OCI-LY7 (cell line): ENCODE data around the gene CYP2A6. TPM values are rescaled to one million over a fixed set of nuclear protein-coding genes. Genes with fewer than 3 reads are reported as not detected.

Source experiments
- BruUV-seq: library from RNA; stranded (reverse); fragments of 400-500 nt; replicated peaks from 2 replicates; lab custom pipeline; 2021; lab: Mats Ljungman, UMichigan
- CTCF ChIA-PET: fragments of 300-600 bp; sonication (Branson Sonifier 250); formaldehyde crosslinking; loops from one replicate; lab custom pipeline; 2022; ENCODE audit warnings: antibody characterized with exemption; ENCODE audit not compliant: unreplicated experiment; lab: Charles Lee
- POLR2A ChIA-PET: fragments of 300-600 bp; sonication (Branson Sonifier 250); formaldehyde crosslinking; loops from one replicate; lab custom pipeline; 2022; ENCODE audit warnings: antibody characterized with exemption; lab: Charles Lee
- DNase-seq: peaks from one replicate; pipeline ENCODE4 v3.0.0-alpha.2; 2015; ENCODE audit warnings: low spot score
- H2AFZ ChIP-seq: fragments of 200-600 bp; sonication (generic), shearing (Covaris generic); 2 replicates; pipeline ENCODE4 v1.6.1; 2014; ENCODE audit warnings: mild to moderate bottlenecking, antibody characterized with exemption, low read length, moderate library complexity
- H3K27ac ChIP-seq: fragments of 200-600 bp; sonication (generic); 2 replicates; pipeline ENCODE4 v1.5.1; 2014; ENCODE audit warnings: mixed run types, low read depth, mild to moderate bottlenecking, moderate library complexity, low read length, inconsistent platforms; ENCODE audit not compliant: poor library complexity, severe bottlenecking
- H3K36me3 ChIP-seq: fragments of 200-600 bp; sonication (generic); 2 replicates; pipeline ENCODE4 v1.6.1; 2014; ENCODE audit warnings: mild to moderate bottlenecking, antibody characterized with exemption, low read length, moderate library complexity, mixed read lengths; ENCODE audit not compliant: insufficient read depth
- H3K4me1 ChIP-seq: fragments of 200-600 bp; sonication (generic); 2 replicates; pipeline ENCODE4 v1.5.1; 2014; ENCODE audit warnings: mild to moderate bottlenecking, low read length; ENCODE audit not compliant: insufficient read depth, poor library complexity, severe bottlenecking
- H3K4me2 ChIP-seq: fragments of 200-600 bp; sonication (generic); 2 replicates; pipeline ENCODE4 v1.6.1; 2014; ENCODE audit warnings: mild to moderate bottlenecking, low read length
- H3K4me3 ChIP-seq: fragments of 200-600 bp; sonication (generic); 2 replicates; pipeline ENCODE4 v1.5.1; 2014; ENCODE audit warnings: mild to moderate bottlenecking, low read depth, low read length; ENCODE audit not compliant: poor library complexity, severe bottlenecking
- H3K79me2 ChIP-seq: fragments of 200-600 bp; sonication (generic); 2 replicates; pipeline ENCODE4 v1.6.1; 2016; ENCODE audit warnings: low read depth, mild to moderate bottlenecking, low read length, moderate library complexity, mixed read lengths; ENCODE audit not compliant: insufficient read depth
- H3K9me2 ChIP-seq: fragments of 200-600 bp; sonication (generic); 2 replicates; pipeline ENCODE4 v1.6.1; 2016; ENCODE audit warnings: mild to moderate bottlenecking, low read length, mixed read lengths; ENCODE audit not compliant: insufficient read depth
- H3K9me3 ChIP-seq: fragments of 200-600 bp; sonication (generic); 2 replicates; pipeline ENCODE4 v1.6.1; 2014; ENCODE audit warnings: mild to moderate bottlenecking, mixed run types, low read length, mixed read lengths
- H4K20me1 ChIP-seq: fragments of 200-600 bp; sonication (generic); 2 replicates; pipeline ENCODE4 v1.6.1; 2014; ENCODE audit warnings: mild to moderate bottlenecking, antibody characterized with exemption, low read length, moderate library complexity, mixed read lengths; ENCODE audit not compliant: insufficient read depth
- EZH2phosphoT487 ChIP-seq: fragments of 200-600 bp; sonication (generic); IDR thresholded peaks from 2 replicates; pipeline ENCODE4 v1.6.1; 2018; ENCODE audit warnings: low read depth, borderline replicate concordance, mild to moderate bottlenecking, mixed run types, antibody characterized with exemption, low read length, moderate library complexity, mixed read lengths
- intact Hi-C: fragments of 100-400 bp; cut with micrococcal nuclease; formaldehyde crosslinking; loops from one replicate; pipeline ENCODE4 v1.10.0; 2022; ENCODE audit not compliant: unreplicated experiment
- total RNA-seq, 2 experiments: library from RNA; depleted of rRNA in 1 of 2; stranded (reverse); fragments of >200 nt in 1 of 2; shearing (Covaris generic) in 1 of 2; gene quantifications; 2 replicates each; pipeline ENCODE4 v1.2.3, GENCODE V29; 2014 to 2022
- TF ChIP-seq, protein P1 (sequence below): fragments of 200-600 bp; sonication (generic); conservative IDR thresholded peaks from 2 replicates; pipeline ENCODE4 v1.5.1; 2014; ENCODE audit warnings: mild to moderate bottlenecking, antibody characterized with exemption, low read length, moderate library complexity, mixed read lengths

The CYP2A6 gene
- total RNA-seq, 2 experiments from 2014 or later: not detected

DNA sequence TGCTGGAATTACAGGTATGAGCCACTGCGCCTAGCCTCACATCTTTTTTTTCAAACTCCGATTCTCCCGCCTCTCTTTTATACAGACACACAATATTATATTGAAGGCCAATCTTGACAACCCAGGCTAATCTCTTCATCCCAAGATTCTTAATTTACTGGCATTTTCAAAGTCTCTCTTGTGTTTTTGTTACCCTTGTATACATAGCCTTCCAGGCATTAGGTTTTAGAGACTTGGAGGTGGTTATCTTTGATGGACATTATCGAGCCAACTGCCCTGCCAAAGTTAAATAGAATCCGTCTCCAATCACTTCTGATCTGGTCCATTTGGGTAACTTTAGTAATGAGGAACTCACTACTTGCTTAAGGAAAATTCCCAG is 46.2 kb upstream of the CYP2A6 start:
- Histone ChIP-seq H3K4me1 (no peaks in the 10 kb centered on the region), H3K79me2 (no peaks in the 10 kb centered on the region), H4K20me1 (no peaks in the 10 kb centered on the region), H2AFZ (no peak overlapping the region), H3K4me3 (no peak overlapping the region), H3K9me2 (no peaks in the 10 kb centered on the region), H3K27ac (no peak overlapping the region), H3K4me2 (no peak overlapping the region), H3K9me3 (no peaks in the 10 kb centered on the region), H3K36me3 (no peaks in the 10 kb centered on the region)
- TF ChIP-seq, protein P1, sequence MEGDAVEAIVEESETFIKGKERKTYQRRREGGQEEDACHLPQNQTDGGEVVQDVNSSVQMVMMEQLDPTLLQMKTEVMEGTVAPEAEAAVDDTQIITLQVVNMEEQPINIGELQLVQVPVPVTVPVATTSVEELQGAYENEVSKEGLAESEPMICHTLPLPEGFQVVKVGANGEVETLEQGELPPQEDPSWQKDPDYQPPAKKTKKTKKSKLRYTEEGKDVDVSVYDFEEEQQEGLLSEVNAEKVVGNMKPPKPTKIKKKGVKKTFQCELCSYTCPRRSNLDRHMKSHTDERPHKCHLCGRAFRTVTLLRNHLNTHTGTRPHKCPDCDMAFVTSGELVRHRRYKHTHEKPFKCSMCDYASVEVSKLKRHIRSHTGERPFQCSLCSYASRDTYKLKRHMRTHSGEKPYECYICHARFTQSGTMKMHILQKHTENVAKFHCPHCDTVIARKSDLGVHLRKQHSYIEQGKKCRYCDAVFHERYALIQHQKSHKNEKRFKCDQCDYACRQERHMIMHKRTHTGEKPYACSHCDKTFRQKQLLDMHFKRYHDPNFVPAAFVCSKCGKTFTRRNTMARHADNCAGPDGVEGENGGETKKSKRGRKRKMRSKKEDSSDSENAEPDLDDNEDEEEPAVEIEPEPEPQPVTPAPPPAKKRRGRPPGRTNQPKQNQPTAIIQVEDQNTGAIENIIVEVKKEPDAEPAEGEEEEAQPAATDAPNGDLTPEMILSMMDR: no peak
- no peak for TF ChIP-seq EZH2phosphoT487
- intact Hi-C loops: no loop called here
- ChIA-PET CTCF (no interaction called here), POLR2A (interaction anchor here (0.7 kb wide), 1 partner anchor 292 kb away, joined by 5 read pairs; no protein-coding TSS in a partner anchor)
- no TSS peak for BruUV-seq
- no peak for DNase-seq

- no peak for DNase-seq
- H4K20me1 ChIP-seq: no peaks in the 10 kb centered on the region
- H3K9me2 ChIP-seq: no peaks in the 10 kb centered on the region
- no peak overlapping the region for H3K27ac ChIP-seq
- no peak overlapping the region for H3K4me3 ChIP-seq
- no peaks in the 10 kb centered on the region for H3K9me3 ChIP-seq
- no peak overlapping the region for H3K4me2 ChIP-seq
- H3K79me2 ChIP-seq: no peaks in the 10 kb centered on the region
- no peak for TF ChIP-seq EZH2phosphoT487
- TF ChIP-seq, protein P1: no peak
- H3K36me3 ChIP-seq: no peaks in the 10 kb centered on the region
- CTCF ChIA-PET: no interaction called here
- BruUV-seq: no TSS peak
- H2AFZ ChIP-seq: no peak overlapping the region
- POLR2A ChIA-PET: no interaction called here
- intact Hi-C loops: no loop called here
- H3K4me1 ChIP-seq: no peaks in the 10 kb centered on the region
Observed at GRCh38 chr19:40893112-40893511, 42.9 kb upstream of the CYP2A6 start.

DNA sequence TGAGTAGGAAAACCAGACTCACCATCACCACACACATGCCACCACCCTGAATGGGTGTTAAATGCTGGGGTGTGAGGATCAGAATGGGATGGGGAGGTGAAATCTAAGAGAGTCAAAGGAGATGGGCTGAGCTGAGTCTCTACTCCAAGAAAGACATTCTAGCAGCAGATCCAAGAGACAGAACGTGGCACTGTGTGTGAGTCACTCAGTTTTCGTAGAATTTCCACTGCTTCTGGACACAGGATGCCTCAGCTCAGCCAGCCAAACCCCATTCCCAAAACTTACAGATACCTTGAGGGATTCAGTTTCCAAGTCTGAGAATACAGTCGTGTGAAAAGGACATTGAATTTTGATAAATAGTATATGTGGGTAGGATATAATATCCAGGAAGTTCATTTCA is 39.1 kb upstream of the CYP2A6 start:
- TF ChIP-seq, protein P1: no peak
- TF ChIP-seq EZH2phosphoT487: no peak
- BruUV-seq: no TSS peak
- CTCF ChIA-PET: no interaction called here
- no peak overlapping the region for H2AFZ ChIP-seq
- no peaks in the 10 kb centered on the region for H4K20me1 ChIP-seq
- intact Hi-C loops: no loop called here
- H3K27ac ChIP-seq: no peak overlapping the region
- no peak overlapping the region for H3K4me2 ChIP-seq
- no peak overlapping the region for H3K4me3 ChIP-seq
- no peaks in the 10 kb centered on the region for H3K9me3 ChIP-seq
- no peaks in the 10 kb centered on the region for H3K9me2 ChIP-seq
- POLR2A ChIA-PET: no interaction called here
- H3K4me1 ChIP-seq: no peaks in the 10 kb centered on the region
- H3K79me2 ChIP-seq: no peaks in the 10 kb centered on the region
- no peaks in the 10 kb centered on the region for H3K36me3 ChIP-seq
- DNase-seq: no peak
